GM18861 (cell line): ENCODE data around the gene MAGI1.

Source experiments
- ATAC-seq: cut with Tn5 transposase; IDR thresholded peaks from one replicate; pipeline ENCODE4 v1.9.1; 2021; ENCODE audit not compliant: unreplicated experiment

The MAGI1 gene

GRCh38 chr3:66015841-66016240 is 22.9 kb downstream of the MAGI1 start:
- no peak for ATAC-seq

GRCh38 chr3:66014651-66015050 is 24.1 kb downstream of the MAGI1 start:
- no peak for ATAC-seq

- no peak for ATAC-seq
Measured at GRCh38 chr3:66014056-66014455, 24.7 kb downstream of the MAGI1 start.

GRCh38 chr3:66012711-66013110 is 26.0 kb downstream of the MAGI1 start:
- no peak for ATAC-seq

GRCh38 chr3:66010739-66011655 is 27.7 kb downstream of the MAGI1 start:
- ATAC-seq = no peak

- no peak for ATAC-seq
Measured at GRCh38 chr3:66010348-66010738, 28.4 kb downstream of the MAGI1 start.

GRCh38 chr3:66004244-66004643 is 34.5 kb downstream of the MAGI1 start:
- ATAC-seq = no peak

GRCh38 chr3:66001626-66002025 is 37.1 kb downstream of the MAGI1 start:
- no peak for ATAC-seq

GRCh38 chr3:66000506-66000905 is 38.2 kb downstream of the MAGI1 start:
- no peak for ATAC-seq

- ATAC-seq = no peak
Measured at GRCh38 chr3:65999606-66000005, 39.1 kb downstream of the MAGI1 start.

- ATAC-seq = no peak
Measured at GRCh38 chr3:65996589-65996988, 42.1 kb downstream of the MAGI1 start.

- ATAC-seq = no peak
Measured at GRCh38 chr3:65995515-65995914, 43.2 kb downstream of the MAGI1 start.

GRCh38 chr3:65995030-65995429 is 43.7 kb downstream of the MAGI1 start:
- ATAC-seq = no peak

GRCh38 chr3:65993134-65993900 is 45.4 kb downstream of the MAGI1 start:
- ATAC-seq = no peak

- ATAC-seq = no peak
Measured at GRCh38 chr3:65992106-65992505, 46.6 kb downstream of the MAGI1 start.

- ATAC-seq = no peak
Measured at GRCh38 chr3:65988411-65989180, 50.1 kb downstream of the MAGI1 start.

GRCh38 chr3:65986285-65986684 is 52.4 kb downstream of the MAGI1 start:
- no peak for ATAC-seq

GRCh38 chr3:65984975-65985374 is 53.7 kb downstream of the MAGI1 start:
- no peak for ATAC-seq

- ATAC-seq = no peak
Measured at GRCh38 chr3:65983100-65983499, 55.6 kb downstream of the MAGI1 start.

- ATAC-seq = no peak
Measured at GRCh38 chr3:65979731-65980130, 59.0 kb downstream of the MAGI1 start.

- ATAC-seq = no peak
Measured at GRCh38 chr3:65979162-65979561, 59.6 kb downstream of the MAGI1 start.
